HG02623 (cell line): ENCODE results near the gene ZNF160.
"Not testable (repeated sequence)": the region's sequence is repeated elsewhere in the genome, so short reads cannot be mapped to it uniquely, and the experiment has no call there.

ENCODE experiments used
- ATAC-seq: cut with Tn5 transposase; IDR thresholded peaks from one replicate; pipeline ENCODE4 v1.9.1; 2021; ENCODE audit warnings: moderate library complexity; ENCODE audit not compliant: unreplicated experiment

ZNF160 gene

DNA sequence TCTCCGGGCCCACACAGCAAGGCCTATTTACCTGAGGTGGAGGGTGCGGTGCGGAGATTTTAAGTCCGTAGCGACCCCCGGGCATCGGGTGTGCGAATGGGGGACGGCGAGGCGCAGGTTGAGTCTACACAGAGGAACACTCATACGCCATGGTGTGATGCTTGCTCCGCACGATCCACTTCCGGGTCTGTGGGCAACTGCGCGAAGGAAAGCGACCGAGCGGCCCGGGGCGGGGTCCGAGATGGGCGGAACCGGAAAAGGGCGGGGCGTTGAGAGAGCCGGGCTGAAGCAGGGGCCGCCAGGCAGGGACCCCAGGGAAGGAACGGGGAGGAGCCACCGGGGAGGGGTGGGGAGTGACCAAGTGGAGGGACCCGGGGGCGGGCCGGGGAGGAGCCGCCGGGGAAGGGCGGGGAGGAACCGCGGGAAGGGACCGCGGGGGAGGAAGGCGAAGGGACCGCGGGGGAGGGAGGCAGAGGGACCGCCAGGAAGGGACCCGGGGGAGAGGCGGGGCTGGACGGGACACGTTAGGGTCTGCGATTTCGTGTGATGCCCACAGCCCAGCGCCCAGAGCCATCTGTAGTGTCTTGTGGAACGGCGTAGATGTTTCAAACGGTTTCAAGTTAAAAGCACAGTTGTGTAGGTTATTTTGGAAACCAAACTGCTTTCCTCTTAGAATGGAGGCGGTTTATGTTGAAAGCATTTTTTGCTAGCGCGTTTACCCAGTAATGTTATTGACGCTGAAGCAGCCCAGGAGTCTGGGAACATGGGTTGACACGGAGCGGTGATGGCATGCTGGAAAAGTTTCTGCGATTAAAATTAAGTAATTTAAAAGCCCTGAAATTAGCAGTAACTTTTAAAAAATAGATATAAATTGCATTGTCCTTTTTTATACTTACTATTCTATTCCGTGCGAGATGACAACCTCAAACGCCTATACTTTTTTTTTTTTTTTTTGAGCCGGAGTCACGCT is at the start of gene ZNF160:
Gene ZNF160, minus strand, starts transcription at position 189 of the 970 bp plus-strand sequence. CDS start 17,146 bp downstream, outside the sequence.
- ATAC-seq, result peak; percentile 93

DNA sequence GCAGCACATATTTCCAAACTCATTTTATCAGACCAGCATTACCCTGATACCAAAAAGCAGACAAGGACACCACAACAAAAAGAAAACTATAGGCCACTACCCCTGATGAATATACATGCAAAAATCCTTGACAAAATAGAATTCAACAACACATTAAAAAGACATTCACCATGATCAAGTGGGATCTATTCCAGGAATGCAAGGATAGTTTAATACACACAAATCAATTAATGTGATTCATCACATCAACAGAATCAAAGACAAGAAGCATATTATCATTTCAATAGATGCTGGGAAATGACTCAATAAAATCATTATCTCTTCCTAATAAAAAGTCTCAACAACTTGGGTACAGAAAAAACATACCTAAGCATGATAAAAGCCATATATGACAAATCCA is 44.4 kb upstream of the ZNF160 start:
- ATAC-seq, result no peak

DNA sequence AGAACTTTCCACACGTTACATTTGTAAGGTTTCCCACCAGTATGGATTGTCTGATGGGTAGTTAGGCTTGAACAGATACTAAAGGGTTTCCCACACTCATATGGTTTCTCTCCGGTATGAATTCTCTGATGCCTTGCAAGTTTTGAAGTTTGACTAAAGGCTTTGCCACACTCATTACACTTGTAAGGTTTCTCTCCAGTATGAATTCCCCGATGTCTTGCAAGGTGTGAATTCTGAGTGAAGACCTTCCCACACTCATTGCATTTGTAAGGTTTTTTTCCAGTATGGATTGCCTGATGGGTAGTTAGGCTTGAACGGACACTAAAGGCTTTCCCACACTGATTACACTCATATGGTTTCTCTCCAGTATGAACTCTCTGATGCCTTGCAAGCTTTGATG is 37.1 kb upstream of the ZNF160 start:
- ATAC-seq, result no peak

DNA sequence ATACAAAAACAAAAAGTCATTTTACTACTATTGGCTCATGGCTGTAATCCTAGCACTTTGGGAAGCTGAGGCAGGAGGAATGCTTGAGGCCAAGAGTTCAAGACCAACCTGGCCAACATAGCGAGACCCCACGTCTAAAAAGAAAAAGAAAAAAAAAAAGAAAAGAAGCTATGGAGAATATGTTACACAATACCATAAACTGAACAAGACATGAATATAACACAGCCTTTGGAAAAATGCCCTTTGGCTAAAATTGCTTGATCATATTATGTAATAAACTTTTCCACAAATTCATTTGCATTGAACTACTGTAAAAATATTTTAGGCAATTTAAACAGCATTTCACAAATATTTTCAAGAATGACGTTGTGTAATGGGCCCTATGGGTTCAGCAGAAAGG is 33.2 kb upstream of the ZNF160 start:
- no peak for ATAC-seq

DNA sequence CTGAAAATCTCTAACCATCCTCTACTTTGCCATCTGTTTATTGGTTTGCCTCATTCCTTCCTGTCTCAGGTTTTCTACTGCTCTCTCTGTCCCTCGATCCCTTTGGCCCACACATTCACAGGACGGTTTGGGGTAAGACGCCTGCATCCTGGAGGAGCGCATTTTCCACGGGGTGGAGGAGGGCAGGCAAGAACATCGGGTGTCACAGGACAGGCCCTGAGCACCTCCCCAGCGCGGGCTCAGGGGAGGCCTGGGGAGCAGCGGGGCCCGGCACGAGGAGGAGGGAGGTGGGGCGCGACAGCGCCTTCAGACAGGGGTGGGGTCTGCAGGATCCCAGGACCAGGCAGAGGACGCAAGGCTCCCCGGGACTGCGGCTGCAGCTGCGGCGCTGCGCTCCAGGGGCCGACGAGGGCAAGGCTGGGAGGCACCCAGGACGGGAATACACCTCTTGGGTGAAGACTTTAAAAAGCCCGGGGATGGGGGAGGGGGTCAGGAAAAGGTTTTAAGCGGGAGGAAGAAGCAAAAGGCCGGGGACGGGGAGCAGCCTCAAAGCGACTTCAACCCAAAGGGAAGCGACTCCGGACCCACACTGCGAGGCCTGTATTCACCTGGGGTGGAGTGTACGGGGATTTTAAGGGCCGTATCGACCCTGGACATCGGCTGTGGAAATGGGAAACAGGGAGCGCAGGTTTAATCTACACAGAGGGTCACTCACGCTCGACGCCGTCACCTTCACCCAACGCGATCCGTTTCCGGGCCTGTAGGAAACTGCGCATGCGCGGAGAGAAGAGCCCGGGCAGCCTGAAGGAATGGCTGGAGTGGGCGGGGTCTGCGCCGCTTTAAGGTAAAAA is 29.1 kb upstream of the ZNF160 start, which contains the start of gene ZNF415:
Gene ZNF415, minus strand, starts transcription at position 770 of the 851 bp plus-strand sequence. CDS start 10,234 bp downstream, outside the sequence.
- no peak for ATAC-seq

DNA sequence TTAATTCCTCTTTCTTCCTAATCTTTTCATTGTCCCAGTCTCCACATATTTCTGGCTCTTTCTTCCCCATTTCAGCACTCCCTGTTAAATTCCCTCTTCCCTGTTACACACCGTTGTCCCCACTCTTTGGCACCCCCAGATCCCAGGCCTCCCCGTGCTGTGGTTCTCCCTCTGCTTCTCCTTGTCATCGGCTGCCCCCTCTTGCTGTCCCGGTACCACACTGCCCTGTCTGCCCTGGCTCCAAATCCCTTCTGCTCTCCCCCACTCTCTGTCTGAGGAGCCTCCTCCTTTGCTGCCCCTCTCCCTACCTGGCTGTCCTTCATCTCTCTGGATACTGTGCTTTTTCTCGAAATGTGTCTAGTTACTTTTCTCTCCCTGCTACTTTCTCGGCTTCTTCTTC is 28.5 kb upstream of the ZNF160 start:
- ATAC-seq, result no peak

DNA sequence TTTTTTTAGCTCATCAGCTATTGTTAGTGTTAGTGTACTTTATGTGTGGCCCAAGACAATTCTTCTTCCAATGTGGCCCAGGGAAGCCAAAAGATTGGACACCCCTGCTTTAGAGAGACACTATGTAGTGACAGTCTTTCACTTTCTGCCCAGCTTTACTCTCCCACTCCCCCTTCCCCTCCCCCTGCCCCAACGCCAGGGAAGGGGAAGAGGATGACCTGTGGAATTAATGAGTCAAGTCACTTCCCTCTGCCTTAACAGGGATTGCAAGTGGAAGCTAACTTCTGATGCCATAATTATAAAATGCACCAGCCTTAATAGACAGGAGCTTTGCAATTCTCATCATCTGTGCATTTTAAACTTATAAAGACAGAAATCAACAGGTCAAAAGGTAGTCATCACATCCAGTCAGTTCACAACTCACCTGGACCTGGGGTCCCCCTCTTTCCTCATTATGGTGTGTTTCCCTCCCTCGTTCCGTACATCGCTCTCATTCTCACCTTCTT is 27.9 kb upstream of the ZNF160 start:
- no peak for ATAC-seq

DNA sequence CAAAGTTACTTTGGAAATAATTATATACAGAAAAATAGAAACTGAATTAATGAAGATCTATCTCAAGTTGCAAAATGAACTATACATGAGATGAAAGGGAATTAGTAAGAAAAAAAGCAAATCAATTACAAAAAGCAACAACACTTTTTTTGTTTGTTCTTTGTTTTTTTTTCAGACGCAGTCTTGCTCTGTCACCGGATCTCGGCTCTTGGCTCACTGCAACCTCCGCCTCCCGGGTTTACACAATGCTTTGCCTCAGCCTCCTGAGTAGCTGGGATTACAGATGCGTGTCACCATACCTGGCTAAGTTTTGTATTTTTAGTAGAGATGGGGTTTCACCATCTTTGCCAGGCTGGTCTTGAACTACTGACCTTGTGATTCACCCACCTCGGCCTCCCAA is 27.3 kb upstream of the ZNF160 start:
- ATAC-seq, result no peak

DNA sequence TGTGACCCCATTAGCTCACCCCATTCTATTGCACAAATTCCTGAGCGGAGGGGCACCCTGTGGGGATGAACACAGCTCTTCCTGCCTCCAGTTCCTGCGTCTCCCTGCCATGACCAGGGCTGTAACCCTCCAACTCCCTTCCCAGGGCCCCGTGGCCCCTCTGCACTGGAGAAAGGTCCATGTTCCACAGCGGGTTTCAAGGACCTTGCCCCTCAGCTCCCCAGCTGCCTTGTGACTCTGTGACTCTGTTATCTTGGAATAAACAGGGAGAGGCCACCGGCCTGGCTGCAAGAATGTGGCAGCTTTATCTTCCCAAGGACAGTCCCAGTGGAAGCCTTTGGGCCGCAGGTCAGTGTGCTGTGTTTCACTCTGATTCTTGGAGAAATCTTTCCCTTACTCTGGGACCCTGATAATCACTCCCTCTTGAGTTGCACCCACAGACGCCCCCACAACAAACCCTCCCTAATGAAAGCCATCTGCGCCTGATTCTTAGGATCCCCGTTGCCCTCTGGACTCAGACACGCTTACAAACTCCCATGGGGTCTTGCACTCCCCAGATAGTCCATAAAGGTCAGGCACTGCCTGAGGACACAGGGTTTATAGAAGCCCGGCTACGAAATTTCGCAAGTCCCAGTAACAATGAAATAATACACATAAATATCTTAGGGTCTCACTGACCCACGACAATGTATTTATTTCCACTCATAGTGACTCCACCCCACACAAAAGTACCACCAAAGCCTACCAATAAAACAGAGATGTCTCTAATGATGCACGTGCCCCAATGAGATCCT is 23.7 kb upstream of the ZNF160 start:
- not testable (repeated sequence) for ATAC-seq

DNA sequence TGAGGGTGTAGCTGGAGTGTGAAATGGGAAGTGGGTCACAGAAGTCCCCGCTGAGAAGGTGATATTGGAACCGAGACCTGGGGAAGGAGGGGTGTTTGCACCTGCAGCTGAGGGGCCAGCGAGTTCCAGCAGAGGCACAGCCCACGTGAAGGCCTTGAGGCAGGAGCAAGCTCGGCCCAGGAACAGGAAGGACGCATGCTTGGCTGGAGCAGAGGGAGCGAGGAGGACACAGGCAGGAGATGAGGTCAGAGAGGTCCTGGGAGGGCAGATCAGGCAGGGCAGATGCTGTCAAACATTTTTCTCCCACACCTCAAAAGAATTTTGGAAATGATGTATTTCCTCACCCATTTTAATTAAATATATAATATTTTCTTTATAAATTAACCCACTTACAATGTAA is 20.2 kb upstream of the ZNF160 start:
- no peak for ATAC-seq

DNA sequence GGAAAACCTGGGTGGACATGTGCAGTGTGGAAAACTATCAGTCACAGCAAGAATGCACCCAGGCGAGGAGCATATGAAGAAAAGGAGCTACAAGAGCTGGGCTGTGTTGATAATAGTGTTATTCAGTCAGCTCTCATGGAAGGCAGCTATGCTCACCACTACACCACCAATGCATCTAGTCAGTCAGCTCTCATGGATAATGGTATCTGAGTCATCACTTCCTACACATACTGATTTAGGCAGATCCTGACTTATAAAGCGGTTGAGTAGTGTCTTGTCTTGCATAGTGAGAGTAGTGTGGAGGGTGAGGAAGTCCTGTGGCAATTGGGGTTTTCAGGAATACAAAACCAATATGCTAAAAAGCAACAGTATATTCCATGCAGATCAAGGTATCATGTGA is 9.1 kb upstream of the ZNF160 start:
- no peak for ATAC-seq

DNA sequence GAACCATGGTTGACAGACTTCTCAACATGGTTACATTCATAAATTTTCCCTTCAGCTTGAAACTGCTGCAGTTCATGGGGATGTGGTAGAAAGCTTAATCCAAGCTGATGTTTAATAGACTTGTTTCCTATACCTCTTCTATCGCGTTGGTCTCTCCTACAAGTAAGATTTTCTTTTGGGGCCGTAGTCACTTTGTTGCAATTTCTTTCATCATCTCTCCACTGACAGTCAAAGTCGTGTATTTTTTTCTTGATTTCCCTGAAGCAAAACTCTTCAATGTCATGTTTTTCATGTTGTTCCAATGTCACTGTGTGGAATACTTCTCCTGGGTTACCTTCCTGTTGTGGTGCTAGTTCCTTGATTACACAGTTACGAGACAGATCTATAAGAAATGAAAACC is 6.3 kb upstream of the ZNF160 start:
- no peak for ATAC-seq

DNA sequence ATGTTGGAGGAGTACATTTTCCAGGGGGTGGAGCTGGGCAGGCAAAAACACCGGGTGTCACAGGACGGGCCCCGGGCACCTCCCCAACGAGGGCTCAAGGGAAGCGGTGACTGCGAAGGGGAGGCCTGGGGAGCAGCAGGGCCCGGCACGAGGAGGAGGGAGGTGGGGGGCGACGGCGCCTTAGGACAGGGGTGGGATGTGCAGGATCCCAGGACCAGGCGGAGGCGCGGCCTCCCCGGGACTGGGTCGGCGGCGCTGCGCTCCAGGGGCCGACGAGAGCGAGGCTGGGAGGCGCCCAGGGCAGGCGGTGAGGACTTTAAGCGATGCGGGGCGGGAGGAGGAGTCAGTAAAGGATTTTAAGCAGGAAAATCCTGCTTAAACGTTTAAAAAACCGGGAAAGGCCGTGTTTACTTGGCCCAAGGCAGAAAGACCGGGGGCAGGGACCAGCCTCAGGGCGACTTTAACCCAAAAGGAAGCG is 427 bp downstream of the ZNF160 start:
- ATAC-seq, result peak; percentile 11

DNA sequence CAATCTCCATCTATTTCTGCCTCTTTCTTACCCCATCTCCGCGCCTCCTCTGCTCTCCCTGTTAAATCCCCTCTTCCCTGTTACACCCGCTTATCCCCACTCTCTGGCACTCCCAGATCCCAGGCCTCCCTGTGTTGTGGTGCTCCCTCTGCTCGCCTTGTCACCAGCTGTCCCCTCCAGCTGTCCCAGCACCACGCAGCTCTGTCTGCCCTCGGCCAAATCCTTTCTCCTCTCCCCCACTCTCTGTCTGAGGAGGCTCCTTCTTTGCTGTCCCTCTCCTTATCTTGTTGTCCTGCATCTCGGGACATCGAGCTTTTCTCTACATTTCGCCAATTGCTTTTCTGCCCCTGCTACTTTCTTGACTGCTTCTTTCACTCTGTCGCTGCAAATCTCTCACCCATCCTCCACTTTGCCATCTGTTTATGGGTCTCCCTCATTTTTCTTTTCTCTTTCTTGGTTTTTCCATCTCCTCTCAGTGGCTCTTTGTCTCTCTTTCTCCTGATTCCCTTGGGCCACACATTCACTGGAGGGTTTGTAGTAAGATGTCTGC is 941 bp downstream of the ZNF160 start:
- no peak for ATAC-seq

DNA sequence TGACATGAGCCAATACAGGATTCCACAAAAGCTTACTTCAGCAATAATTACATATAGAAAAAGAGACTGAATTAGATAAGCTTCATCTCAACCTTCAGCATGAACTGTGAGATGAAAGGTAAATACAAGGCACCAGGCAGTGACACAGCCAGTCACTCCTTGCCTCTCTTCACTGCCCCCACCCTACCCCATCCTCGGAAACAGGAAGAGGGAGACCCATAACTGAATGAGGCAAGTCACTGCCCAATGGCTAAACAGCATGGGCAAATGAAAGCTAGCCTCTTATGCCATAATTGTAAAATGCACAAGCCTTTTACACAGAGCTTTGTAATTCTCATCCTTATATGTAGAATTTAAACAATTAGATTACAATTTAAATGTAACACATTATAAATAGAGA is 1.7 kb downstream of the ZNF160 start:
- ATAC-seq, result no peak

DNA sequence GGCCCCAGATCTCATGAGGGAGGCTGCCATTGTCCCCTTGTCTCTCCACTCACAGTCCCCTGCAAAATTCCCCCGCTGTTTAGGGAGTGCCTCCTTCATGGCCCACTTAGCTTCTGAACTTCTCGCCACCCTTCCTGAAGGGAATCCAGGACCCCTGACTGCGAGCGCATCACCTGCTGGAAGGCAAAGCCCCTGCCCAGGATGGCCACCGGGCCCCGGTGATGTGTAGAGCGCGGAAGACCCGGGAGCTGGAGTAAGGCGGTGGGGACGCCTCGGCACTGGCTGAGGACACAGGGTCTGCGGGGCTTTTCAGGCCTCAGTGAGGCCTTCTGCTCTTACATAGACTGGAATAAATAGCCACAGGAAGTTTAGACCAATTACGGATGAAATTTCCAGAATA is 4.7 kb downstream of the ZNF160 start:
- ATAC-seq, result not testable (repeated sequence)

DNA sequence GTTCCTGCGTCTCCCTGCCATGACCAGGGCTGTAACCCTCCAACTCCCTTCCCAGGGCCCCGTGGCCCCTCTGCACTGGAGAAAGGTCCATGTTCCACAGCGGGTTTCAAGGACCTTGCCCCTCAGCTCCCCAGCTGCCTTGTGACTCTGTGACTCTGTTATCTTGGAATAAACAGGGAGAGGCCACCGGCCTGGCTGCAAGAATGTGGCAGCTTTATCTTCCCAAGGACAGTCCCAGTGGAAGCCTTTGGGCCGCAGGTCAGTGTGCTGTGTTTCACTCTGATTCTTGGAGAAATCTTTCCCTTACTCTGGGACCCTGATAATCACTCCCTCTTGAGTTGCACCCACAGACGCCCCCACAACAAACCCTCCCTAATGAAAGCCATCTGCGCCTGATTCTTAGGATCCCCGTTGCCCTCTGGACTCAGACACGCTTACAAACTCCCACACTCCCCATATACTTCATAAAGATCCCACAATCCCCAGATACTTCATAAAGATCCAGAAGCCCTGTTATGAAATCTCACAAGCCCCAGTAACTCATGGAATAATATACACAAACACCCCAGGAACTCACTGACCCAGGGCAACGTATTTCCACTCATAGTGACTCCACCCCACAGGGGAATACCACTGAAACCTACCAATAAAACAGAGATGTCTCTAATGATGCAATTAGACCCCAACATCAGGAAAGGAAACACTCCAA is 6.1 kb downstream of the ZNF160 start:
- ATAC-seq, result not testable (repeated sequence)

DNA sequence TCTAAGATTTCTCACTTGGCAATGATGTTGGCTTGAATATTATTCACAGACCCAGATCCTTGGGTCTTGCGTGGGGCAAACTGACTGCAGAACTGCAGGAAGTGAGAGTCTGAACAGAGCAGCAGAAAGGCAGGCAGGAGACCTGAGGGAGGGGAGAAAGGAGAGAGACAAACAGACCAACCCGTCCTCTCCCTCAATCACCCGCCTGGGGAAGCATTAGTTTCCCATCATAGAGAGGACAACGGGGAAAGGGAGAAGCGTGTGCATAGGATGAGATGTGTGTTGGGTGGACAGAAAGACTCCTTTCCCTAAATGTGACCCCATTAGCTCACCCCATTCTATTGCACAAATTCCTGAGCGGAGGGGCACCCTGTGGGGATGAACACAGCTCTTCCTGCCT is 6.6 kb downstream of the ZNF160 start:
- ATAC-seq, result not testable (repeated sequence)

DNA sequence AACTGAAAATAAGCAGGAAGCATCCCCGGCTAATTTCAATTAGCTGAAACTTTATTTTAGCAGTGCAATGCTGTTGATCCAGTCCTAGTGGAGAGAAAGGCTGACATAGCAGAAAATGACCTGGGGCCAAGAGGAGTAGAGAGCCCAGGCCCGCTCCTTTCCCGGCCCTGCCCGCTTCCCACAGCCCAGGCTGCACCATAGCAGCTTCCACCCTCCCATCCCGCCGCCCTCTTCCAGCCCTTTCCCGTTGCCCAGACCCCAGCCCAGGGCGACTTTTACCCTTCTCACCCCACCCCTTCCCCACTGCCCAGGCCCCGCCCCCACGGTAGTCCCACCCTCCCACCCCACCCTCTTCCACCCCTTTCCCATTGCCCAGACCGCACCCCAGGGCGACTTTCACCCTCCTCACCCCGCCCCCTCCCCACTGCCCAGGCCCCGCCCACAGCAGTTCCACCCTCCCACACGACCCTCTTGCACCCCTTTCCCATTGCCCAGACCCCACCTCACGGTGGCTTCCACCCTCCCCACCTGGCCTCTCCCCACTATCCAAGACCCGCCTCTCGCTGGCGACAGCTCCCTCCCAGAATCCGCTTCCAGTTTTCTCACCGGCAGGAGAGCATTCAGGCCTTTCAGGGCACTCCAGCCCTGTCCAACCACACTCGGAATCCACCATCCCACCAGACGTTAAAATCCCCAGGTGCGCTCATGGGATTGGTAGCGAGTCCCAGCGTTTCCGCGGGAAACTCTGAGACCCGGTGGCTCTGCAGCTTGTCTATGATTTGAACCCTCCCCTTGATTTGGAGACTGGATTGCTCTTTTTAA is 8.3 kb downstream of the ZNF160 start:
- no peak for ATAC-seq
